ENCODE data around the gene SLC7A5. TPM values are rescaled to one million over a fixed set of nuclear protein-coding genes. Genes with fewer than 3 reads are reported as not detected.
"Not testable (repeated sequence)": the region's sequence is repeated elsewhere in the genome, so short reads cannot be mapped to it uniquely, and the experiment has no call there.

The SLC7A5 gene
- 1 to 10 TPM; 2.6 to 7.3 (median 4.2) TPM for polyA plus RNA-seq

- H3K27me3 Mint-ChIP-seq (ENCODE audit: low read depth in 3 of 3) = peaks cover 4 to 26% (median 10%) of the 10 kb centered on the region in 3 donors
- peak within 1 kb of the TSS; percentile 85 to 94 (median 88) for H3K4me3 Mint-ChIP-seq
- H3K4me1 Mint-ChIP-seq = peaks cover 11 to 20% of the 10 kb centered on the region in 2 donors
- H3K36me3 Mint-ChIP-seq = peaks cover 0 to 12% (median 0%) of the 10 kb centered on the region in 3 donors
- DNase-seq = peak; percentile 89 to 91 (median 89)
- H3K9me3 Mint-ChIP-seq = not testable (repeated sequence)
- peak within 1 kb of the TSS; percentile 92 to 98 (median 93) for H3K27ac Mint-ChIP-seq
Measured at GRCh38 chr16:87869061-87869878, at the start of gene SLC7A5. TSS of gene SLC7A5 (minus strand) at chr16:87869507. CDS start at chr16:87869422, 85 bp downstream.

- H3K9me3 Mint-ChIP-seq = no peaks in the 10 kb centered on the region
- H3K4me3 Mint-ChIP-seq = no peak overlapping the region
- DNase-seq = no peak
- H3K27me3 Mint-ChIP-seq (ENCODE audit: low read depth in 3 of 3) = peaks cover 3 to 5% (median 4%) of the 10 kb centered on the region in 3 donors
- no peaks in the 10 kb centered on the region for H3K4me1 Mint-ChIP-seq
- peak overlapping the region in 1 of 6 donors; percentile 57 for H3K27ac Mint-ChIP-seq
- no peaks in the 10 kb centered on the region for H3K36me3 Mint-ChIP-seq
Measured at GRCh38 chr16:87918338-87918737, 49.0 kb upstream of the SLC7A5 start.

GRCh38 chr16:87917503-87917902 is 48.2 kb upstream of the SLC7A5 start:
- H3K9me3 Mint-ChIP-seq = no peaks in the 10 kb centered on the region
- H3K36me3 Mint-ChIP-seq = no peaks in the 10 kb centered on the region
- no peak overlapping the region for H3K4me3 Mint-ChIP-seq
- no peak overlapping the region for H3K27ac Mint-ChIP-seq
- peaks cover 0 to 2% of the 10 kb centered on the region in 2 donors for H3K4me1 Mint-ChIP-seq
- peaks cover 4 to 6% (median 5%) of the 10 kb centered on the region in 3 donors for H3K27me3 Mint-ChIP-seq (ENCODE audit: low read depth in 3 of 3)
- no peak for DNase-seq

GRCh38 chr16:87914812-87915211 is 45.5 kb upstream of the SLC7A5 start:
- peaks cover 3 to 6% (median 5%) of the 10 kb centered on the region in 3 donors for H3K27me3 Mint-ChIP-seq (ENCODE audit: low read depth in 3 of 3)
- H3K36me3 Mint-ChIP-seq = no peaks in the 10 kb centered on the region

GRCh38 chr16:87914021-87914725 is 44.9 kb upstream of the SLC7A5 start:
- not testable (repeated sequence) for H3K4me3 Mint-ChIP-seq; H3K27me3 Mint-ChIP-seq (ENCODE audit: low read depth in 3 of 3); H3K9me3 Mint-ChIP-seq; DNase-seq; H3K36me3 Mint-ChIP-seq; H3K4me1 Mint-ChIP-seq; H3K27ac Mint-ChIP-seq

More at GRCh38 chr16:87914812-87915211, 45.5 kb upstream of the SLC7A5 start:
- Mint-ChIP-seq H3K27ac (no peak overlapping the region), H3K9me3 (no peaks in the 10 kb centered on the region), H3K4me1 (peaks cover 0 to 2% of the 10 kb centered on the region in 2 donors), H3K4me3 (no peak overlapping the region)
- no peak for DNase-seq

- H3K4me3 Mint-ChIP-seq = peak overlapping the region in 2 of 5 donors; percentile 19 to 30
- not testable (repeated sequence) for DNase-seq; H3K9me3 Mint-ChIP-seq; H3K4me1 Mint-ChIP-seq; H3K36me3 Mint-ChIP-seq; H3K27me3 Mint-ChIP-seq (ENCODE audit: low read depth in 3 of 3)
- peak overlapping the region in 2 of 6 donors; percentile 22 to 34 for H3K27ac Mint-ChIP-seq
Measured at GRCh38 chr16:87912691-87913090, 43.4 kb upstream of the SLC7A5 start.

GRCh38 chr16:87911106-87911763 is 41.9 kb upstream of the SLC7A5 start:
- not testable (repeated sequence) for H3K36me3 Mint-ChIP-seq; DNase-seq; H3K4me1 Mint-ChIP-seq; H3K9me3 Mint-ChIP-seq; H3K27me3 Mint-ChIP-seq (ENCODE audit: low read depth in 3 of 3); H3K27ac Mint-ChIP-seq; H3K4me3 Mint-ChIP-seq

- H3K27me3 Mint-ChIP-seq (ENCODE audit: low read depth in 3 of 3); H3K4me1 Mint-ChIP-seq; H3K9me3 Mint-ChIP-seq; H3K36me3 Mint-ChIP-seq: not testable (repeated sequence)
- peak; percentile 67 to 70 (median 68) for DNase-seq
- Mint-ChIP-seq H3K27ac (peak overlapping the region in 3 of 6 donors; percentile 56 to 80 (median 65)), H3K4me3 (peak overlapping the region in 1 of 5 donors; percentile 44)
Measured at GRCh38 chr16:87909203-87909935, 40.1 kb upstream of the SLC7A5 start.

- H3K36me3 Mint-ChIP-seq; H3K27ac Mint-ChIP-seq; H3K27me3 Mint-ChIP-seq (ENCODE audit: low read depth in 3 of 3); DNase-seq; H3K9me3 Mint-ChIP-seq; H3K4me3 Mint-ChIP-seq; H3K4me1 Mint-ChIP-seq: not testable (repeated sequence)
Measured at GRCh38 chr16:87908101-87908500, 38.8 kb upstream of the SLC7A5 start.

GRCh38 chr16:87905521-87905920 is 36.2 kb upstream of the SLC7A5 start:
- H3K27ac Mint-ChIP-seq; H3K9me3 Mint-ChIP-seq; H3K36me3 Mint-ChIP-seq; H3K27me3 Mint-ChIP-seq (ENCODE audit: low read depth in 3 of 3); H3K4me1 Mint-ChIP-seq; DNase-seq; H3K4me3 Mint-ChIP-seq: not testable (repeated sequence)

GRCh38 chr16:87904963-87905362 is 35.7 kb upstream of the SLC7A5 start:
- not testable (repeated sequence) for H3K36me3 Mint-ChIP-seq; H3K4me1 Mint-ChIP-seq; H3K27ac Mint-ChIP-seq; H3K4me3 Mint-ChIP-seq; H3K9me3 Mint-ChIP-seq; DNase-seq; H3K27me3 Mint-ChIP-seq (ENCODE audit: low read depth in 3 of 3)

- H3K27me3 Mint-ChIP-seq (ENCODE audit: low read depth in 3 of 3) = peaks cover 0 to 13% (median 5%) of the 10 kb centered on the region in 3 donors
- not testable (repeated sequence) for H3K9me3 Mint-ChIP-seq, DNase-seq, H3K36me3 Mint-ChIP-seq, H3K4me3 Mint-ChIP-seq, H3K27ac Mint-ChIP-seq
- peaks cover 26 to 29% of the 10 kb centered on the region in 2 donors for H3K4me1 Mint-ChIP-seq
Measured at GRCh38 chr16:87900489-87900888, 31.2 kb upstream of the SLC7A5 start.
